BE2C (cell line): ENCODE data around the gene IP6K3.

Experiments
- DNase-seq: peaks from one replicate; pipeline ENCODE4 v3.0.0-alpha.2; 2020
- H3K27me3 ChIP-seq: fragments of 250-450 bp; sonication (Bioruptor Pico); 2 replicates; pipeline ENCODE4 v1.5.1; 2020; ENCODE audit warnings: mild to moderate bottlenecking
- H3K36me3 ChIP-seq: fragments of 250-450 bp; sonication (Bioruptor Pico); 2 replicates; pipeline ENCODE4 v1.5.1; 2020; ENCODE audit warnings: mild to moderate bottlenecking
- H3K4me1 ChIP-seq: fragments of 250-450 bp; sonication (Bioruptor Pico); 2 replicates; pipeline ENCODE4 v1.5.1; 2020
- H3K4me3 ChIP-seq: 2 replicates; pipeline ENCODE4 v1.5.1; 2011; ENCODE audit warnings: low read depth, low read length
- H3K9me3 ChIP-seq: fragments of 250-450 bp; sonication (Bioruptor Pico); 2 replicates; pipeline ENCODE4 v1.5.1; 2020
- TF ChIP-seq, protein P1 (sequence below): IDR thresholded peaks from 2 replicates; pipeline ENCODE4 v1.5.1; 2012; ENCODE audit warnings: mild to moderate bottlenecking, low read depth, low read length

Gene IP6K3

DNA sequence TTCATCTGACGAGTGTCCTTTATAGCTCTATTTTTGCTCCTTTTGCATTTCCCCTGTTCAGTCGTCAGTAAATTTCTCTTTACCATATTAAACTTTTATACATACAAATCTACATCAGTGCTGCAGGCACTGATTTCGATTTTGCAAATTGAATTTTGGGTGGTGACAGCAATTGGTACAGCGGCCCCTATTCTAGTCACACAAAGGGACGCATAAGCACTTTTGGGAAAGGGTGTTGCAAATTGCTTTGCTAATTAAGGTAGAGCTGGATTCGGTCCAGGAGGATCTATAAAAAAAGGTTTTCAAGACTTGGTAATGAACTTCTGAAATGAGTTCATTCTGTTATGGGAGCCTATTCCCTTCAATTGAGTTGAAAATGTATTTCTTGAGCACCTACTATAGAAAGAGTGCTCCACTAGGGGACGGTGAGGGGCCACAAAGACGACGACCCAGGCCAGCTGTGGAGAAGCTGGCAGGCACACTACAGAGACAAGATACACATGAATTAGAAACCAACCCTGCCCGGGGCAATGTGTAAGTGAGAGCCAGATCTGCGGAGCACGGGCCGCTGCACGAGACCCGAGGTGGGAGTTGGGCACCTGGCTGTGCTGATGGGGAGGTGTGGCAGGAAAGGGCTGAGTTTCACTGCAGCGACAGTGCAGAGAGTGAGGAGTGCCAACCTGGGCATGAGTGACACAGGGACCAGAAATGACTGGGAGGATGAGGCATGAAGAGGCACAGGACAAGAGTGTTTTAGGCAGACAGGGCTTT lies 40.6 kb downstream of the IP6K3 start:
- H3K36me3 ChIP-seq, result peaks cover 22% of the 10 kb centered on the region
- peak; percentile 49 for DNase-seq
- no peaks in the 10 kb centered on the region for H3K4me1 ChIP-seq
- H3K4me3 ChIP-seq, result no peak overlapping the region
- TF ChIP-seq, protein P1, sequence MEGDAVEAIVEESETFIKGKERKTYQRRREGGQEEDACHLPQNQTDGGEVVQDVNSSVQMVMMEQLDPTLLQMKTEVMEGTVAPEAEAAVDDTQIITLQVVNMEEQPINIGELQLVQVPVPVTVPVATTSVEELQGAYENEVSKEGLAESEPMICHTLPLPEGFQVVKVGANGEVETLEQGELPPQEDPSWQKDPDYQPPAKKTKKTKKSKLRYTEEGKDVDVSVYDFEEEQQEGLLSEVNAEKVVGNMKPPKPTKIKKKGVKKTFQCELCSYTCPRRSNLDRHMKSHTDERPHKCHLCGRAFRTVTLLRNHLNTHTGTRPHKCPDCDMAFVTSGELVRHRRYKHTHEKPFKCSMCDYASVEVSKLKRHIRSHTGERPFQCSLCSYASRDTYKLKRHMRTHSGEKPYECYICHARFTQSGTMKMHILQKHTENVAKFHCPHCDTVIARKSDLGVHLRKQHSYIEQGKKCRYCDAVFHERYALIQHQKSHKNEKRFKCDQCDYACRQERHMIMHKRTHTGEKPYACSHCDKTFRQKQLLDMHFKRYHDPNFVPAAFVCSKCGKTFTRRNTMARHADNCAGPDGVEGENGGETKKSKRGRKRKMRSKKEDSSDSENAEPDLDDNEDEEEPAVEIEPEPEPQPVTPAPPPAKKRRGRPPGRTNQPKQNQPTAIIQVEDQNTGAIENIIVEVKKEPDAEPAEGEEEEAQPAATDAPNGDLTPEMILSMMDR, result no peak
- H3K9me3 ChIP-seq, result no peaks in the 10 kb centered on the region
- no peaks in the 10 kb centered on the region for H3K27me3 ChIP-seq

DNA sequence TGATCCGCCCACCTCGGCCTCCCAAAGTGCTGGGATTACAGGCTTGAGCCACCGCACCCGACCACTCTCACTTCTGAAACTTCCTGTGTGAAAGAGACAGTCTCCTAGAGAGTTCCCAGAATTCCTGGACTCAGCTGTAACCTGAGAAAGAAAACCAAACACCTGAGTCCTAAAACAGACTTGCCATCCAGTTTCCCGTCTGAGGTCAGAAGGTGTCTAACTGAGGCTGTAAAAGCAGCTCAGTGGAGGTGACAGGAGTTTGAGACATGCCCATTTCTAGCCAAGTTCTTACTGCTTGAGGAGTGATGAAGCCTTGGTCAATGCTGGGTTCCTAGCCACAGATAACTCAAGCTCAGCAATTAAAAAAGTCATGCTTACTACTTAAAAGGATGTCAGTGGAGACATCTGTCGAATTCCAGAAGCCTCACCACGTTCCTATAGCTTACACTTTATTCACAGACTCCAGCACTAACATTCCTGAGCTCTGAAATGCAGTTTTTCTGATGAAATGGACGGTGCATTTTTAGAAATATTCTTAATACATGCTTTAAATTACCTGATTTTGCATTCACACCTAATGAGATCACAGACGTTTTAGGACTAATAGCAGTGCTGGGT lies 41.3 kb downstream of the IP6K3 start:
- TF ChIP-seq, protein P1, result no peak
- no peaks in the 10 kb centered on the region for H3K27me3 ChIP-seq
- no peak overlapping the region for H3K4me3 ChIP-seq
- no peaks in the 10 kb centered on the region for H3K4me1 ChIP-seq
- H3K9me3 ChIP-seq, result no peaks in the 10 kb centered on the region
- DNase-seq, result no peak
- peaks cover 18% of the 10 kb centered on the region for H3K36me3 ChIP-seq

DNA sequence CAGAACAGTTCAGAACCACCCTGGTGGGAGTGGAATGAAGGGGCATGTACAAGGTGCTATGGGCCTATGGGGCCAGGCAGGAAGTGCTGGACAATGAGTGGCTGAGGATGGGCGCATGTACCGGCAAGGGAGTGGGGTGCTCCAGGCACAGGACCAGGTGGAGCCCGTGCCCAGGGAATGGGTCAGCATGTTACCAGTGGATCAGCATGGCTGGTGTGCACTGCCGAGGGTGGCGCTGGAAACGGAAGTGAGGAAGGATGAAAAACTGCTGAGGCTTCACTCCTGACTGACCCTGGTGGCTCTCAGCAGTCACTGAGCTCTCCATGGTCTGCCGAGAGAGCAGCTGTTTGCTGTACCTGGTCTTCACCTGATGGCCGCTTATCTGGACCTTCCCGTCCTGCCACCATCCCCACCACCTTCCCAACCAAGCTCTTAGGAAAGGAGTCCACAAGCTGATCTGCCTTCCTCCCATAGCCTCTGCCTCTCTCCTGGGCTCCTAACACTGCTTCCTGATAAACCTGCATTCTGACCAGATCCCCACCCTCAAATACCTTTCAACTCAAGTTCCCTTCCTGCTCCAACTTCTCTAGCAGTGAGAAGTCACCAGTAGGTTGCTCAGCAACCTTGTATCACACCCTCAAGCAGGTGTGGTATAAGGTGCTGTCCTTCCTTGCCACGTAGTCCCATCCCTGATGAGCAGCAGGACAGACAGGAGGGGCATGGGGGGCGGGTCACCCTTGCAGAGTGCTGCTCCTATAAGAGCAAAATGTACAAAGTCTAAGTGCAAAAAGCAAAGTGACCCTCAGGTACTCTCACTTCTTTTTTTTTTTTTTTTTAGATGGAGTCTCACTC lies 42.3 kb downstream of the IP6K3 start:
- Histone ChIP-seq H3K27me3 (no peaks in the 10 kb centered on the region), H3K36me3 (peaks cover 14% of the 10 kb centered on the region), H3K4me1 (0 out of 2 replicates have a peak, but pooled peaks cover 5% of the 10 kb centered on the region), H3K4me3 (no peak overlapping the region), H3K9me3 (no peaks in the 10 kb centered on the region)
- TF ChIP-seq, protein P1, result no peak
- DNase-seq, result no peak

DNA sequence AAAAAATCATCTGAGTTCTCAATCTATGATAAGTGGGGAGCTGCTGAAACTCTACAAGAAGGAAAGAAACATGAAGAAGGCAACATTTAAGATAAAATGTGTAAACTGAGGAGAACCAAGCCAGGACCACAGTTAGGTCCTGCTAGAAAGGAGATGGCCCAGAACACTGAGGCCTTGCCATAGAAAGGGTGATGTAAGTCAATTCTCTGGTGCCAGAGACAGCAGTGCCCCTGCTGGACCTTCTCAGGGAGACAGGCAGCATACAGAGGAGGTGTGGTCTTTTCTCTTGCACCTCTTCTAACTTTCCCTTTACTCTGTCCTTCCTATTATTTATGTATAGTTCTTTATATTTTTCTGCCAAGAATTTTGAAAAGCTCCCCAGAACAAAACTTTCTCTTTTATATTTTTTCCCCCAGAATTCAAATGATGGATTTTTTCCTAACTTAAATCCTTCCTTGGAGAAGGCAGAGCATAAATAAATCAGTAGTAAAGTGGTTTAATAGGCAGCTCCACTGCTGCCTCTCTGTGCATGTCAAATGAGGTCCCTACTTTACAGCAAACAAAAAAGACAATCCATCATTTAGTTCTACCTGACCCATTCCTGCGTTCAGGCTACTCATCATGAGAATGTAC lies 44.2 kb downstream of the IP6K3 start:
- no peaks in the 10 kb centered on the region for H3K27me3 ChIP-seq
- DNase-seq, result peak; percentile 65
- no peak overlapping the region for H3K4me3 ChIP-seq
- peaks cover 9% of the 10 kb centered on the region for H3K4me1 ChIP-seq
- no peaks in the 10 kb centered on the region for H3K9me3 ChIP-seq
- peaks cover 10% of the 10 kb centered on the region for H3K36me3 ChIP-seq
- TF ChIP-seq, protein P1, result peak; percentile 68

DNA sequence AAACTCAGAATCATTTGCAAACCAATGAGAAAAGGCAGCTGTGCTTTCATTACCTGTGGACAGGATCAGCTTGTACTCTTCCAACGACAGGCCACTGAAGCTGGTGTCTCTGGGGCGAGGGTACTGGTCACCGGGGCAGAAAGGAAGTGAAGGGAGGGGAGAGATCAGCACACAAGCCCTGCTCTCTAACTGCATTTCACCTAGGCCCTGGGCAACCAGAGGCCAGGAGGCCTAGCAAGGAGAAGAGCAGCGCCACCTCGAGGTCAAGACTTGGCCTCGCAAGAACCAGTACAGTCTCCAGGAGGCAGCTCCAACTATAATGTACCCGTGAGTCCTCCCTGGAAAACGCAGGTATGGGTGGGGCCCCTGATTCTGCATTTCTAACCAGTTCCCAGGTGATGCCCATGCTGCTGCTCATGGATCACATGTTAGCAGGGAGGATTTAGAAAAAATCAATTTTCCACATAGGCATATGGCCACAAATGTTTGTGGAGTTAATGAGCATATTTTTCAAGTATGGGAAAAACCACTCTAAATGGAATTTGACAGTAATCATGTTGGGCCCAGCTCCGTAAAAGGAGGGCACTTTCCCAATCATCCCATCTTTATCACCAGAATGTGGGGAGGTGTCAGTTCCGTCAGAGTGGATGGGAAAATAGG lies 46.2 kb downstream of the IP6K3 start:
- H3K27me3 ChIP-seq, result no peaks in the 10 kb centered on the region
- DNase-seq, result peak; percentile 84
- peaks cover 15% of the 10 kb centered on the region for H3K36me3 ChIP-seq
- no peaks in the 10 kb centered on the region for H3K9me3 ChIP-seq
- TF ChIP-seq, protein P1, result peak; percentile 92
- H3K4me1 ChIP-seq, result peaks cover 29% of the 10 kb centered on the region
- H3K4me3 ChIP-seq, result no peak overlapping the region
